HepG2 (cell line): ENCODE measurements around the gene SYVN1. TPM values are rescaled to one million over a fixed set of nuclear protein-coding genes. Genes with fewer than 3 reads are reported as not detected.
A peak's percentile ranks its signal among the peaks of the same experiment; 100 is the strongest.

Experiments used
- ATAC-seq: fragments of 200-7000 bp; cut with Tn5 transposase; 3 replicates; pipeline ENCODE4 v1.9.1; 2020; ENCODE audit warnings: mild to moderate bottlenecking, moderate library complexity
- BruUV-seq: library from RNA; stranded (reverse); fragments of 400-500 nt; replicated peaks from 2 replicates; lab custom pipeline; 2021; lab: Mats Ljungman, UMichigan
- CTCF ChIA-PET: fragments of 300-600 bp; formaldehyde crosslinking; extraction: SDS; loops from one replicate; lab custom pipeline; 2021; ENCODE audit warnings: low total read pairs, inconsistent platforms, low intra/inter-chr PET ratio; lab: Yijun Ruan, JAX
- POLR2A ChIA-PET: fragments of 350-600 bp; sonication (Branson Sonifier 250); formaldehyde crosslinking; loops from one replicate; lab custom pipeline; 2020; ENCODE audit warnings: antibody characterized with exemption, inconsistent platforms; lab: Yijun Ruan, JAX
- DNase-seq: peaks from one replicate; pipeline ENCODE4 v3.0.0-alpha.2; 2015; ENCODE audit warnings: low spot score
- FAIRE-seq: peaks from 3 replicates; lab custom pipeline; 2011; peaks lifted over from hg19 to GRCh38; lab: Jason Lieb, UNC
- H2AFZ ChIP-seq: one replicate; pipeline ENCODE4 v1.6.1; 2011; ENCODE audit warnings: low read length, inconsistent platforms
- H3K27ac ChIP-seq: fragments of 300-600 bp; 3 replicates; pipeline ENCODE4 v1.8.0; 2011; ENCODE audit warnings: mixed run types, mild to moderate bottlenecking, mixed read lengths, low read length, inconsistent platforms; ENCODE audit not compliant: insufficient read depth; ENCODE audit errors: extremely low read length
- H3K27me3 ChIP-seq, 2 experiments: fragments of 200-600 bp in 1 of 2; 2 replicates in 1 of 2; 3 replicates in 1 of 2; pipeline versions ENCODE4 v1.6.0 to v1.8.0; 2011; ENCODE audit warnings: low read length in 2 of 2, mild to moderate bottlenecking in 2 of 2, moderate library complexity in 2 of 2, inconsistent platforms in 1 of 2; ENCODE audit not compliant: insufficient read depth in 2 of 2, control insufficient read depth in 1 of 2
- H3K36me3 ChIP-seq, 2 experiments: fragments of 200-600 bp in 1 of 2; replicated peaks in 1 of 2; 2 replicates in 1 of 2; 3 replicates in 1 of 2; pipeline versions ENCODE4 v1.5.1 to v1.8.0; 2011; ENCODE audit warnings: low read length in 2 of 2, inconsistent platforms in 1 of 2; ENCODE audit not compliant: insufficient read depth in 2 of 2, control insufficient read depth in 1 of 2
- H3K4me1 ChIP-seq: 2 replicates; pipeline ENCODE4 v1.5.1; 2012; ENCODE audit warnings: low read length, inconsistent platforms; ENCODE audit not compliant: insufficient read depth
- H3K4me2 ChIP-seq: 2 replicates; pipeline ENCODE4 v1.6.0; 2011; ENCODE audit warnings: low read depth, low read length, inconsistent platforms
- H3K4me3 ChIP-seq, 3 experiments: fragments of 200-600 bp in 1 of 3; sonication (generic), shearing (Covaris generic) in 1 of 3; replicated peaks in 1 of 3; 2 replicates each; pipeline ENCODE4 v1.5.1; 2011 to 2016; ENCODE audit warnings: low read length in 3 of 3, inconsistent platforms in 2 of 3, low read depth in 2 of 3, mild to moderate bottlenecking in 2 of 3, control low read depth in 1 of 3, mixed read lengths in 1 of 3; ENCODE audit not compliant: insufficient read depth in 1 of 3
- H3K79me2 ChIP-seq: one replicate; pipeline ENCODE4 v1.6.1; 2011; ENCODE audit warnings: low read length, inconsistent platforms; ENCODE audit not compliant: insufficient read depth
- H3K9ac ChIP-seq: 2 replicates; pipeline ENCODE4 v1.6.0; 2011; ENCODE audit warnings: mild to moderate bottlenecking, low read depth, low read length, inconsistent platforms; ENCODE audit not compliant: insufficient read depth
- H3K9me3 ChIP-seq: 2 replicates; pipeline ENCODE4 v1.5.1; 2012; ENCODE audit warnings: mild to moderate bottlenecking, low read length
- H4K20me1 ChIP-seq: 2 replicates; pipeline ENCODE4 v1.6.0; 2011; ENCODE audit warnings: inconsistent platforms, mild to moderate bottlenecking, low read length, moderate library complexity; ENCODE audit not compliant: insufficient read depth
- BORCS8-MEF2B ChIP-seq: sonication (generic); formaldehyde crosslinking; IDR thresholded peaks from 2 replicates; pipeline ENCODE4 v1.8.0; 2022; ENCODE audit warnings: mild to moderate bottlenecking, missing genetic modification reagents
- FOXA3 ChIP-seq: IDR thresholded peaks from 2 replicates; pipeline ENCODE4 v1.6.1; 2016; ENCODE audit warnings: missing genetic modification reagents, missing compliant biosample characterization
- KLF6 ChIP-seq: IDR thresholded peaks from 2 replicates; pipeline ENCODE4 v1.8.0; 2016; ENCODE audit warnings: missing biosample characterization, missing genetic modification reagents
- TOPORS ChIP-seq: sonication (generic); formaldehyde crosslinking; IDR thresholded peaks from 2 replicates; pipeline ENCODE4 v1.8.0; 2023; ENCODE audit warnings: mild to moderate bottlenecking, missing genetic modification reagents
- ZBTB20 ChIP-seq: sonication (generic); formaldehyde crosslinking; IDR thresholded peaks from 2 replicates; pipeline ENCODE4 v1.8.1; 2023; ENCODE audit warnings: missing genetic modification reagents, low read depth, mild to moderate bottlenecking, borderline replicate concordance
- ZFP37 ChIP-seq: sonication (generic); formaldehyde crosslinking; IDR thresholded peaks from 2 replicates; pipeline ENCODE4 v1.4.0; 2020; ENCODE audit warnings: missing genetic modification reagents, borderline replicate concordance
- ZNF317 ChIP-seq: sonication (generic); formaldehyde crosslinking; IDR thresholded peaks from 2 replicates; pipeline ENCODE4 v1.5.0; 2020; ENCODE audit warnings: mild to moderate bottlenecking, missing genetic modification reagents
- ZNF34 ChIP-seq: sonication (generic); formaldehyde crosslinking; IDR thresholded peaks from 2 replicates; pipeline ENCODE4 v1.4.0; 2020; ENCODE audit warnings: mild to moderate bottlenecking, missing genetic modification reagents, borderline replicate concordance
- ZNF547 ChIP-seq: sonication (generic); formaldehyde crosslinking; IDR thresholded peaks from 2 replicates; pipeline ENCODE4 v1.5.1; 2020; ENCODE audit warnings: mild to moderate bottlenecking, missing genetic modification reagents
- ZNF564 ChIP-seq: sonication (generic); formaldehyde crosslinking; IDR thresholded peaks from 2 replicates; pipeline ENCODE4 v1.8.1; 2023; ENCODE audit warnings: mild to moderate bottlenecking, missing genetic modification reagents
- ZNF678 ChIP-seq: sonication (generic); formaldehyde crosslinking; IDR thresholded peaks from 2 replicates; pipeline ENCODE4 v1.4.0; 2020; ENCODE audit warnings: mild to moderate bottlenecking, missing genetic modification reagents
- WGBS: methylation state at CpG from one replicate; pipeline ENCODE4 v1.1.6; 2017; ENCODE audit warnings: low lambda C conversion rate; 5-methylcytosine and 5-hydroxymethylcytosine counted together
- in situ Hi-C: cut with HindIII; loops from 2 replicates; pipeline ENCODE4 v1.10.0; 2017; ENCODE audit warnings: low pct_unique_long_range_greater_than_20kb; ENCODE audit not compliant: extremely low pct_ligation_motif_present
- intact Hi-C: fragments of 100-400 bp; cut with micrococcal nuclease; formaldehyde crosslinking; loops from one replicate; pipeline ENCODE4 v1.10.0; 2022; ENCODE audit not compliant: unreplicated experiment
- polyA plus RNA-seq, 8 experiments: library from polyadenylated mRNA; depleted of rRNA in 3 of 8; stranded (reverse) in 7 of 8; unstranded in 1 of 8; fragments of >200 nt; fragmentation: Illumina TruSeq in 4 of 8; extraction: Trizol in 4 of 8; gene quantifications; 2 replicates each; pipeline versions ENCODE4 v1.2.1 to v1.2.3, GENCODE V29; 2011 to 2016; ENCODE audit warnings: low read depth in 4 of 8, missing spikeins in 1 of 8, mixed read lengths in 1 of 8; ENCODE audit not compliant: insufficient read depth in 1 of 8
- total RNA-seq, 5 experiments: library from RNA; depleted of rRNA; stranded (reverse); fragments of >200 nt; fragmentation: Illumina TruSeq; extraction: Trizol; gene quantifications; 2 replicates each; pipeline ENCODE4 v1.2.3, GENCODE V29; 2016; ENCODE audit warnings: low read depth in 1 of 5
- TF ChIP-seq, protein P1 (sequence below): sonication (generic); formaldehyde crosslinking; IDR thresholded peaks from 2 replicates; pipeline ENCODE4 v1.4.0; 2020; ENCODE audit warnings: low read depth, mild to moderate bottlenecking, missing genetic modification reagents
- TF ChIP-seq, protein P2 (sequence below): sonication (generic); formaldehyde crosslinking; IDR thresholded peaks from 2 replicates; pipeline ENCODE4 v1.5.0; 2020; ENCODE audit warnings: missing genetic modification reagents
- TF ChIP-seq, protein P3 (sequence below): sonication (generic); formaldehyde crosslinking; IDR thresholded peaks from 2 replicates; pipeline ENCODE4 v1.5.0; 2020; ENCODE audit warnings: mild to moderate bottlenecking, missing genetic modification reagents
- TF ChIP-seq, protein P4 (sequence below): sonication (generic); formaldehyde crosslinking; IDR thresholded peaks from 2 replicates; pipeline ENCODE4 v1.4.0; 2020; ENCODE audit warnings: mild to moderate bottlenecking, missing genetic modification reagents

Gene SYVN1
- total and polyA plus RNA-seq, 2 of the 13 experiments (the other 11 are each of a cell fraction or from before 2014, with no cell fraction given) = 10.3 to 22.5 TPM

DNA sequence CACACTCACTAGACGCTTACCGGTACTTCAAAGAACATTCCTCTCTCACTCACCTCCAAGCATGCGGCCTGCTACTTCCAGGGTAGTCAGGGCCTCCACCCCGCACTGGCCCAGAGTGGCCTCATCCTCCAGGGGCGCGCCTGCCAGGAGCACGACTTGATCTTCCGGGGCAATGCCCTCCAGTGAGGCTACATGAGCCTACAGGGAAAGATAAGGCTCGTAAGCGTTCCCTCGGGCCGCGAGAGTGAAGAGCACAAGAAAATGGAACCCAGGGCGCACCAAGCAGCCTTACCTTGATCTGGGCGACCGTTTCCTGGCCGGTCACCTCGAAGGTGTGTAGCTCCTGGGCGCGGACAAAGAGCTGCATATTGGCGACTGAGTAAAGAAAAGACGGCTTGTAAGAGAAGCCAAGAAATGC, 12.9 kb downstream of the SYVN1 start:
- WGBS = 0% methylated on average over 17 of the region's 22 CpGs
- Histone ChIP-seq H3K4me3 (peak overlapping the region; percentile 79 to 91 (median 81)), H3K4me1 (peaks cover 41% of the 10 kb centered on the region), H3K4me2 (peak overlapping the region; percentile 96), H2AFZ (no peak overlapping the region), H3K9ac (peak overlapping the region; percentile 95), H4K20me1 (no peaks in the 10 kb centered on the region), H3K79me2 (peaks cover 46% of the 10 kb centered on the region), H3K27ac (peak overlapping the region; percentile 76), H3K27me3 (no peaks in the 10 kb centered on the region; a peak in 1 of 5 replicates), H3K9me3 (no peaks in the 10 kb centered on the region), H3K36me3 (peaks cover 19 to 44% of the 10 kb centered on the region in 2 experiments)
- CTCF ChIA-PET = no interaction called here
- DNase-seq (no peak), FAIRE-seq (no peak), ATAC-seq (peak; percentile 10)
- intact Hi-C loops = no loop called here
- no TSS peak for BruUV-seq
- in situ Hi-C loops = no loop called here
- POLR2A ChIA-PET = interaction anchor here (0.5 to 4.9 kb wide), 31 partner anchors 10 to 531 kb away, joined by 3 to 105 read pairs (median 4); partner anchors contain the start of genes ARL2, BATF2, CAPN1 and DPF2
- TF ChIP-seq, protein P1, sequence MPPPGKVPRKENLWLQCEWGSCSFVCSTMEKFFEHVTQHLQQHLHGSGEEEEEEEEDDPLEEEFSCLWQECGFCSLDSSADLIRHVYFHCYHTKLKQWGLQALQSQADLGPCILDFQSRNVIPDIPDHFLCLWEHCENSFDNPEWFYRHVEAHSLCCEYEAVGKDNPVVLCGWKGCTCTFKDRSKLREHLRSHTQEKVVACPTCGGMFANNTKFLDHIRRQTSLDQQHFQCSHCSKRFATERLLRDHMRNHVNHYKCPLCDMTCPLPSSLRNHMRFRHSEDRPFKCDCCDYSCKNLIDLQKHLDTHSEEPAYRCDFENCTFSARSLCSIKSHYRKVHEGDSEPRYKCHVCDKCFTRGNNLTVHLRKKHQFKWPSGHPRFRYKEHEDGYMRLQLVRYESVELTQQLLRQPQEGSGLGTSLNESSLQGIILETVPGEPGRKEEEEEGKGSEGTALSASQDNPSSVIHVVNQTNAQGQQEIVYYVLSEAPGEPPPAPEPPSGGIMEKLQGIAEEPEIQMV (CRISPR knock-in tag) = 0 out of 2 replicates have a peak, but pooled peaks have one; percentile 11
- 0 out of 2 replicates have a peak, but pooled peaks have one; percentile 14 for TF ChIP-seq ZNF678 (CRISPR knock-in tag)
- TF ChIP-seq ZNF564 (CRISPR knock-in tag) = no peak
- TF ChIP-seq, protein P2, sequence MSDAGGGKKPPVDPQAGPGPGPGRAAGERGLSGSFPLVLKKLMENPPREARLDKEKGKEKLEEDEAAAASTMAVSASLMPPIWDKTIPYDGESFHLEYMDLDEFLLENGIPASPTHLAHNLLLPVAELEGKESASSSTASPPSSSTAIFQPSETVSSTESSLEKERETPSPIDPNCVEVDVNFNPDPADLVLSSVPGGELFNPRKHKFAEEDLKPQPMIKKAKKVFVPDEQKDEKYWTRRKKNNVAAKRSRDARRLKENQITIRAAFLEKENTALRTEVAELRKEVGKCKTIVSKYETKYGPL (CRISPR knock-in tag) = 0 out of 2 replicates have a peak, but pooled peaks have one; percentile 10
- no peak for TF ChIP-seq FOXA3
- TF ChIP-seq TOPORS (CRISPR knock-in tag) = peak; percentile 8; the same call in 1 of the 2 replicates
- TF ChIP-seq, protein P3, sequence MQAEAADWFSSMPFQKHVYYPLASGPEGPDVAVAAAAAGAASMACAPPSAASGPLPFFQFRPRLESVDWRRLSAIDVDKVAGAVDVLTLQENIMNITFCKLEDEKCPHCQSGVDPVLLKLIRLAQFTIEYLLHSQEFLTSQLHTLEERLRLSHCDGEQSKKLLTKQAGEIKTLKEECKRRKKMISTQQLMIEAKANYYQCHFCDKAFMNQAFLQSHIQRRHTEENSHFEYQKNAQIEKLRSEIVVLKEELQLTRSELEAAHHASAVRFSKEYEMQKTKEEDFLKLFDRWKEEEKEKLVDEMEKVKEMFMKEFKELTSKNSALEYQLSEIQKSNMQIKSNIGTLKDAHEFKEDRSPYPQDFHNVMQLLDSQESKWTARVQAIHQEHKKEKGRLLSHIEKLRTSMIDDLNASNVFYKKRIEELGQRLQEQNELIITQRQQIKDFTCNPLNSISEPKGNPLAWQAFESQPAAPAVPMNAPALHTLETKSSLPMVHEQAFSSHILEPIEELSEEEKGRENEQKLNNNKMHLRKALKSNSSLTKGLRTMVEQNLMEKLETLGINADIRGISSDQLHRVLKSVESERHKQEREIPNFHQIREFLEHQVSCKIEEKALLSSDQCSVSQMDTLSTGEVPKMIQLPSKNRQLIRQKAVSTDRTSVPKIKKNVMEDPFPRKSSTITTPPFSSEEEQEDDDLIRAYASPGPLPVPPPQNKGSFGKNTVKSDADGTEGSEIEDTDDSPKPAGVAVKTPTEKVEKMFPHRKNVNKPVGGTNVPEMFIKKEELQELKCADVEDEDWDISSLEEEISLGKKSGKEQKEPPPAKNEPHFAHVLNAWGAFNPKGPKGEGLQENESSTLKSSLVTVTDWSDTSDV (CRISPR knock-in tag) = 0 out of 2 replicates have a peak, but pooled peaks have one; percentile 54
- TF ChIP-seq BORCS8-MEF2B (CRISPR knock-in tag) = peak; percentile 17; the same call in 1 of the 2 replicates
- TF ChIP-seq, protein P4, sequence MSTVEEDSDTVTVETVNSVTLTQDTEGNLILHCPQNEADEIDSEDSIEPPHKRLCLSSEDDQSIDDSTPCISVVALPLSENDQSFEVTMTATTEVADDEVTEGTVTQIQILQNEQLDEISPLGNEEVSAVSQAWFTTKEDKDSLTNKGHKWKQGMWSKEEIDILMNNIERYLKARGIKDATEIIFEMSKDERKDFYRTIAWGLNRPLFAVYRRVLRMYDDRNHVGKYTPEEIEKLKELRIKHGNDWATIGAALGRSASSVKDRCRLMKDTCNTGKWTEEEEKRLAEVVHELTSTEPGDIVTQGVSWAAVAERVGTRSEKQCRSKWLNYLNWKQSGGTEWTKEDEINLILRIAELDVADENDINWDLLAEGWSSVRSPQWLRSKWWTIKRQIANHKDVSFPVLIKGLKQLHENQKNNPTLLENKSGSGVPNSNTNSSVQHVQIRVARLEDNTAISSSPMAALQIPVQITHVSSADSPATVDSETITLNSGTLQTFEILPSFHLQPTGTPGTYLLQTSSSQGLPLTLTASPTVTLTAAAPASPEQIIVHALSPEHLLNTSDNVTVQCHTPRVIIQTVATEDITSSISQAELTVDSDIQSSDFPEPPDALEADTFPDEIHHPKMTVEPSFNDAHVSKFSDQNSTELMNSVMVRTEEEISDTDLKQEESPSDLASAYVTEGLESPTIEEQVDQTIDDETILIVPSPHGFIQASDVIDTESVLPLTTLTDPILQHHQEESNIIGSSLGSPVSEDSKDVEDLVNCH (CRISPR knock-in tag) = 0 out of 2 replicates have a peak, but pooled peaks have one; percentile 19
- TF ChIP-seq ZNF317 = 0 out of 2 replicates have a peak, but pooled peaks have one; percentile 20
- no peak for TF ChIP-seq ZBTB20 (CRISPR knock-in tag)
- no peak for TF ChIP-seq ZFP37 (CRISPR knock-in tag)
- TF ChIP-seq KLF6 (CRISPR knock-in tag) = no peak
- 0 out of 2 replicates have a peak, but pooled peaks have one; percentile 19 for TF ChIP-seq ZNF34 (CRISPR knock-in tag)
- TF ChIP-seq ZNF547 (CRISPR knock-in tag) = 0 out of 2 replicates have a peak, but pooled peaks have one; percentile 4
